ENCODE results near the gene NIP7. TPM values are rescaled to one million over a fixed set of nuclear protein-coding genes. Genes with fewer than 3 reads are reported as not detected.

The NIP7 gene
- total and polyA plus RNA-seq, 2 of the 4 experiments (the other 2 are of a cell fraction), result 14.0 to 28.3 TPM

- 93% methylated on average over 3 of the region's 3 CpGs; no CpG with 5 or more reads in 1 of the 2 experiments for WGBS, 2 experiments (ENCODE audit: extremely low coverage in 2 of 2, insufficient read length in 1 of 2)
- Histone ChIP-seq H3K36me3 (ENCODE audit: control insufficient read depth, insufficient read depth, low read length) (peaks cover 7% of the 10 kb centered on the region), H3K9me1 (ENCODE audit: insufficient read depth, low read length) (peaks cover 4% of the 10 kb centered on the region; the same call in 1 of the 2 replicates), H4K5ac (ENCODE audit: low read depth, low read length) (no peak overlapping the region; the same call in 1 of the 2 replicates), H3K23ac (ENCODE audit: low read depth, low read length) (no peak overlapping the region), H4K91ac (ENCODE audit: insufficient read depth, low read depth, low read length) (no peak overlapping the region), H3K27ac (ENCODE audit: insufficient read depth, low read length) (no peak overlapping the region), H3K18ac (ENCODE audit: low read depth, low read length) (no peak overlapping the region; the same call in 1 of the 2 replicates), H2AFZ (replicated peaks; ENCODE audit: low read length, poor library complexity) (no peak overlapping the region), H3K9me3 (ENCODE audit: control insufficient read depth, insufficient read depth, low read length) (no peaks in the 10 kb centered on the region), H2BK5ac (ENCODE audit: low read depth, low read length, poor library complexity, severe bottlenecking) (peak overlapping the region; percentile 17), H3K4me3 (ENCODE audit: insufficient read depth, low read depth, low read length) (no peak overlapping the region), H2AK5ac (ENCODE audit: low read depth, low read length) (no peak overlapping the region), H2AK9ac (replicated peaks; ENCODE audit: low read depth, low read length, poor library complexity) (no peak overlapping the region), H4K20me1 (ENCODE audit: insufficient read depth, low read length) (no peaks in the 10 kb centered on the region), H3K9ac (ENCODE audit: low read depth, low read length) (no peak overlapping the region), H2BK20ac (ENCODE audit: low read depth, low read length) (no peak overlapping the region), H2BK120ac (ENCODE audit: low read depth, low read length) (no peak overlapping the region), H3K79me1 (ENCODE audit: low read depth in 1 of 2, low read length in 2 of 2) (peaks cover 2 to 57% of the 10 kb centered on the region in 2 experiments; a peak in 3 of 4 replicates), H2BK15ac (ENCODE audit: low read depth, low read length) (no peak overlapping the region), H3K4me2 (ENCODE audit: low read depth, low read length) (no peak overlapping the region), H4K8ac (ENCODE audit: low read depth in 2 of 2, low read length in 2 of 2) (no peak overlapping the region), H3K14ac (replicated peaks; ENCODE audit: low read depth, low read length) (no peak overlapping the region), H3K4me1 (ENCODE audit: control insufficient read depth, insufficient read depth, low read length) (peaks cover 4% of the 10 kb centered on the region), H3K27me3 (ENCODE audit: control insufficient read depth, insufficient read depth, low read length) (no peaks in the 10 kb centered on the region), H3K4ac (ENCODE audit: low read depth, low read length) (no peak overlapping the region), H3K56ac (ENCODE audit: extremely low read depth, insufficient read depth, low read length) (no peak overlapping the region)
- in situ Hi-C loops (cut with MboI; ENCODE audit: low sequenced_read_pairs) (no loop called here), dilution Hi-C loops (cut with HindIII; ENCODE audit: low sequenced_read_pairs, unreplicated experiment) (no loop called here), intact Hi-C loops (cut with micrococcal nuclease) (no loop called here)
- DNase-seq (no peak), ATAC-seq (ENCODE audit: low read depth) (no peak)
- CTCF ChIA-PET, result interaction anchor here (0.6 kb wide), 1 partner anchor 130 kb away, joined by 3 read pairs; no protein-coding TSS in a partner anchor
- no TSS peak for BruUV-seq (replicated peaks)
- POLR2A ChIA-PET (ENCODE audit: unreplicated experiment), result no interaction called here
- no peak for TF ChIP-seq CEBPB (IDR thresholded peaks at IDR 0.05; ENCODE audit: low read depth, low read length)
- TF ChIP-seq CTCF (conservative IDR thresholded peaks at IDR 0.05; ENCODE audit: low read depth, low read length), result no peak
- no peak for TF ChIP-seq POLR2A (IDR thresholded peaks at IDR 0.05; ENCODE audit: low read depth, low read length)
- no peak for TF ChIP-seq CHD1 (IDR thresholded peaks at IDR 0.05; ENCODE audit: low read depth, low read length)
- no peak for TF ChIP-seq MAZ (IDR thresholded peaks at IDR 0.05; ENCODE audit: borderline replicate concordance, low read depth, low read length)
- TF ChIP-seq NFE2L2 (IDR thresholded peaks at IDR 0.05; ENCODE audit: low read depth, low read length), result no peak
- no peak for TF ChIP-seq FOS (IDR thresholded peaks at IDR 0.05; ENCODE audit: low read depth, low read length)
- TF ChIP-seq SMC3 (IDR thresholded peaks at IDR 0.05; ENCODE audit: low read depth, low read length), result no peak
- TF ChIP-seq ELK1 (IDR thresholded peaks at IDR 0.05; ENCODE audit: borderline replicate concordance, low read depth, low read length), result no peak
- TF ChIP-seq RFX5 (IDR thresholded peaks at IDR 0.05; ENCODE audit: low read depth, low read length), result no peak
- no peak for TF ChIP-seq MAFK (IDR thresholded peaks at IDR 0.05; ENCODE audit: low read depth, low read length)
- no peak for TF ChIP-seq BHLHE40 (IDR thresholded peaks at IDR 0.05; ENCODE audit: low read depth, low read length)
These were observed 46.2 kb upstream of the NIP7 start for GRCh38 chr16:69293401-69293800.

Measured in IMR-90 (cell line).